Measurements from ENCODE around the gene GPC6.
A peak's percentile ranks its signal among the peaks of the same experiment; 100 is the strongest.

The GPC6 gene

GRCh38 chr13:93226623-93227279, at the start of gene GPC6:
Gene GPC6, plus strand, starts transcription at chr13:93226807.
- ChIA-PET POLR2A (no interaction called here), CTCF (interaction anchor here (0.9 kb wide), 1 partner anchor 653 kb away, joined by 3 read pairs; no protein-coding TSS in a partner anchor)
- Histone ChIP-seq H3K36me3 (ENCODE audit: control insufficient read depth in 2 of 2, insufficient read depth in 1 of 2, low read length in 2 of 2) (no peaks in the 10 kb centered on the region), H3K4me1 (ENCODE audit: control insufficient read depth, insufficient read depth, low read length) (no peaks in the 10 kb centered on the region), H3K4me3 (ENCODE audit: low read depth, low read length) (peak within 1 kb of the TSS; percentile 86), H3K27ac (ENCODE audit: extremely low read depth, low read depth, low read length) (peak within 1 kb of the TSS; percentile 79), H3K9me3 (ENCODE audit: control insufficient read depth, insufficient read depth, low read depth, low read length) (no peaks in the 10 kb centered on the region)
- TF ChIP-seq ZNF202 (tag by site-specific recombination; IDR thresholded peaks at IDR 0.05; ENCODE audit: borderline replicate concordance) = no peak
- TF ChIP-seq ZNF169 (tag by site-specific recombination; IDR thresholded peaks at IDR 0.05) = no peak
- TF ChIP-seq ZNF837 (tag by site-specific recombination; IDR thresholded peaks at IDR 0.05) = no peak
- peak; percentile 35; the same call in 1 of the 2 replicates for TF ChIP-seq SP3 (tag by site-specific recombination; IDR thresholded peaks at IDR 0.05)
- TF ChIP-seq ZNF629 (tag by site-specific recombination; IDR thresholded peaks at IDR 0.05) = peak; percentile 65
- peak; percentile 69 for TF ChIP-seq ZNF335 (tag by site-specific recombination; conservative IDR thresholded peaks at IDR 0.05)
- TF ChIP-seq GLIS1 (tag by site-specific recombination; IDR thresholded peaks at IDR 0.05) = peak; percentile 45
- TF ChIP-seq PRDM1 (tag by site-specific recombination; IDR thresholded peaks at IDR 0.05) = peak; percentile 100
- TF ChIP-seq ZNF558 (tag by site-specific recombination; IDR thresholded peaks at IDR 0.05) = peak; percentile 37; the same call in 1 of the 2 replicates
- no peak for TF ChIP-seq GFI1B (tag by site-specific recombination; IDR thresholded peaks at IDR 0.05)
- no peak for TF ChIP-seq ZNF585B (tag by site-specific recombination; IDR thresholded peaks at IDR 0.05)
- TF ChIP-seq ZFP37 (tag by site-specific recombination; IDR thresholded peaks at IDR 0.05) = peak; percentile 96
- TF ChIP-seq ZNF544 (tag by site-specific recombination; IDR thresholded peaks at IDR 0.05) = no peak
- no peak for TF ChIP-seq ZNF596 (tag by site-specific recombination; IDR thresholded peaks at IDR 0.05)
- TF ChIP-seq ZBTB44 (tag by site-specific recombination; IDR thresholded peaks at IDR 0.05) = 0 out of 2 replicates have a peak, but pooled peaks have one; percentile 11
- TF ChIP-seq ZBTB10 (tag by site-specific recombination; IDR thresholded peaks at IDR 0.05) = peak; percentile 41; the same call in 1 of the 2 replicates
- no peak for TF ChIP-seq ZNF777 (tag by site-specific recombination; IDR thresholded peaks at IDR 0.05; ENCODE audit: borderline replicate concordance)
- TF ChIP-seq ZNF843 (tag by site-specific recombination; IDR thresholded peaks at IDR 0.05) = 0 out of 2 replicates have a peak, but pooled peaks have one; percentile 51
- TF ChIP-seq ZBTB7A (tag by site-specific recombination; IDR thresholded peaks at IDR 0.05; ENCODE audit: low read depth) = 0 out of 2 replicates have a peak, but pooled peaks have one; percentile 29
- TF ChIP-seq ZNF211 (tag by site-specific recombination; IDR thresholded peaks at IDR 0.05; ENCODE audit: low read depth) = no peak
- TF ChIP-seq ZNF488 (tag by site-specific recombination; IDR thresholded peaks at IDR 0.05) = no peak
- peak; percentile 72 for TF ChIP-seq ZFP69B (tag by site-specific recombination; IDR thresholded peaks at IDR 0.05)
- peak; percentile 81; the same call in 1 of the 2 replicates for TF ChIP-seq ZSCAN5A (tag by site-specific recombination; IDR thresholded peaks at IDR 0.05)
- TF ChIP-seq ZBTB1 (tag by site-specific recombination; IDR thresholded peaks at IDR 0.05) = no peak
- TF ChIP-seq ZNF302 (tag by site-specific recombination; IDR thresholded peaks at IDR 0.05; ENCODE audit: low read depth) = no peak
- TF ChIP-seq REST (tag by site-specific recombination; IDR thresholded peaks at IDR 0.05) = peak; percentile 34; the same call in 1 of the 2 replicates
